B cell (primary cell): Measurements from ENCODE around the gene RAPGEF5. TPM values are rescaled to one million over a fixed set of nuclear protein-coding genes. Genes with fewer than 3 reads are reported as not detected.

ENCODE experiments used
- ATAC-seq: fragments of 200-7000 bp; cut with Tn5 transposase; one replicate; pipeline ENCODE4 v1.10.0; 2021; ENCODE audit warnings: low read depth, mild to moderate bottlenecking, moderate number of reproducible peaks, moderate library complexity
- CTCF ChIA-PET: fragments of 350-600 bp; sonication (Branson Sonifier 250); formaldehyde crosslinking; loops from one replicate; lab custom pipeline; 2021; ENCODE audit warnings: antibody characterized with exemption, inconsistent platforms; lab: Charles Lee
- POLR2A ChIA-PET: fragments of 350-600 bp; sonication (Branson Sonifier 250); formaldehyde crosslinking; loops from one replicate; lab custom pipeline; 2021; ENCODE audit warnings: antibody characterized with exemption; lab: Charles Lee
- DNase-seq: peaks from one replicate; pipeline ENCODE4 v3.0.0; 2013
- H2AFZ ChIP-seq: 2 replicates; pipeline ENCODE4 v1.6.1; 2012; ENCODE audit warnings: mild to moderate bottlenecking, low read depth, low read length; ENCODE audit not compliant: insufficient read depth, poor library complexity, severe bottlenecking
- H3K27ac ChIP-seq, 2 donors: 1 replicate in 1 of 2; 2 replicates in 1 of 2; pipeline ENCODE4 v1.5.1; 2012 to 2013; ENCODE audit warnings: low read length in 2 of 2, mild to moderate bottlenecking in 2 of 2, moderate library complexity in 1 of 2
- H3K27me3 ChIP-seq, 4 experiments: fragments of 200-600 bp in 1 of 4; sonication (generic) in 1 of 4; replicated peaks in 1 of 4; 1 replicate in 2 of 4; 2 replicates in 2 of 4; pipeline versions ENCODE4 v1.6.1 to v1.7.0; 2013 to 2016; ENCODE audit warnings: low read length in 3 of 4, mild to moderate bottlenecking in 2 of 4, mixed read lengths in 1 of 4, moderate library complexity in 1 of 4; ENCODE audit not compliant: insufficient read depth in 4 of 4, control insufficient read depth in 3 of 4; ENCODE audit errors: control extremely low read depth in 1 of 4
- H3K36me3 ChIP-seq, 2 experiments: replicated peaks in 1 of 2; 1 replicate in 1 of 2; 2 replicates in 1 of 2; pipeline versions ENCODE4 v1.6.1 to v1.7.1; 2013; ENCODE audit warnings: low read length in 1 of 2; ENCODE audit not compliant: insufficient read depth in 2 of 2, control insufficient read depth in 1 of 2; ENCODE audit errors: control extremely low read depth in 1 of 2, extremely low read depth in 1 of 2
- H3K4me1 ChIP-seq, 2 donors: fragments of 200-600 bp in 1 of 2; sonication (generic) in 1 of 2; 1 replicate in 1 of 2; 2 replicates in 1 of 2; pipeline versions ENCODE4 v1.5.1 to v1.6.1; 2013 to 2017; ENCODE audit warnings: low read length in 2 of 2; ENCODE audit not compliant: control insufficient read depth in 2 of 2, insufficient read depth in 2 of 2
- H3K4me2 ChIP-seq: replicated peaks from 2 replicates; pipeline ENCODE3; 2012; ENCODE audit warnings: mild to moderate bottlenecking, low read depth, low read length; ENCODE audit not compliant: poor library complexity, severe bottlenecking
- H3K4me3 ChIP-seq, 5 experiments: fragments of 200-600 bp in 1 of 5; sonication (generic) in 1 of 5; 1 replicate in 3 of 5; 2 replicates in 2 of 5; pipeline versions ENCODE4 v1.5.1 to v1.7.0; 2011 to 2016; ENCODE audit warnings: low read length in 4 of 5, mild to moderate bottlenecking in 4 of 5, low read depth in 2 of 5, control low read depth in 1 of 5, moderate library complexity in 1 of 5; ENCODE audit not compliant: insufficient read depth in 1 of 5; ENCODE audit errors: control extremely low read depth in 1 of 5, extremely low read depth in 1 of 5
- H3K79me2 ChIP-seq: fragments of 200-600 bp; sonication (generic); one replicate; pipeline ENCODE4 v1.6.0; 2016; ENCODE audit warnings: low read length; ENCODE audit not compliant: control insufficient read depth, insufficient read depth
- H3K9ac ChIP-seq: fragments of 200-600 bp; sonication (generic); 2 replicates; pipeline ENCODE4 v1.6.1; 2017; ENCODE audit warnings: mild to moderate bottlenecking, low read length, moderate library complexity
- H3K9me3 ChIP-seq, 3 donors: one replicate each; pipeline versions ENCODE4 v1.6.1 to v1.7.1; 2013; ENCODE audit warnings: low read length in 2 of 3; ENCODE audit not compliant: control insufficient read depth in 2 of 3, insufficient read depth in 1 of 3; ENCODE audit errors: control extremely low read depth in 1 of 3
- H4K20me1 ChIP-seq: 2 replicates; pipeline ENCODE4 v1.6.0; 2012; ENCODE audit warnings: mild to moderate bottlenecking, low read length; ENCODE audit not compliant: insufficient read depth, control insufficient read depth, poor library complexity, severe bottlenecking
- H3K27ac Mint-ChIP-seq: one replicate; pipeline ENCODE4 v1.8.0; 2021; ENCODE audit warnings: mixed read lengths
- H3K27me3 Mint-ChIP-seq: one replicate; pipeline ENCODE4 v1.8.0; 2021; ENCODE audit warnings: mixed read lengths
- H3K4me1 Mint-ChIP-seq: one replicate; pipeline ENCODE4 v1.8.0; 2021; ENCODE audit warnings: mixed read lengths
- H3K4me3 Mint-ChIP-seq: one replicate; pipeline ENCODE4 v1.8.0; 2021; ENCODE audit warnings: mixed read lengths
- H3K9me3 Mint-ChIP-seq: one replicate; pipeline ENCODE4 v1.8.0; 2022; ENCODE audit warnings: mixed read lengths; ENCODE audit not compliant: insufficient read depth
- CTCF ChIP-seq: fragments of 200-600 bp; IDR thresholded peaks from one replicate; pipeline ENCODE4 v1.8.0; 2022; ENCODE audit warnings: antibody characterized with exemption, mild to moderate bottlenecking
- EZH2 ChIP-seq: IDR thresholded peaks from 2 replicates; pipeline ENCODE4 v1.6.1; 2012; ENCODE audit warnings: borderline replicate concordance, low read depth, mild to moderate bottlenecking, moderate library complexity, low read length; ENCODE audit not compliant: insufficient read depth, poor library complexity, severe bottlenecking
- WGBS: methylation state at CpG from one replicate; pipeline ENCODE4 v1.1.5; 2013; ENCODE audit warnings: missing lambda C conversion rate; ENCODE audit not compliant: insufficient coverage; 5-methylcytosine and 5-hydroxymethylcytosine counted together
- intact Hi-C: fragments of 100-400 bp; cut with micrococcal nuclease; formaldehyde crosslinking; loops from one replicate; pipeline ENCODE4 v1.10.0; 2022
- polyA plus RNA-seq: library from polyadenylated mRNA; depleted of rRNA; stranded (reverse); fragments of >200 nt; gene quantifications from 2 replicates; pipeline ENCODE4 v1.2.3, GENCODE V29; 2012
- total RNA-seq, 2 donors: library from RNA; stranded (reverse); fragments of 120-200 nt in 1 of 2; gene quantifications; 1 replicate in 1 of 2; 2 replicates in 1 of 2; pipeline versions ENCODE4 v1.2.3 to v1.2.4, GENCODE V29; 2013 to 2022

Gene RAPGEF5
- total and polyA plus RNA-seq, 2 donors (not counting 1 experiment from before 2014, with no cell fraction given): 1.5 to 37.6 TPM

- Histone ChIP-seq H3K4me3 (no peak overlapping the region), H2AFZ (no peak overlapping the region), H3K79me2 (no peaks in the 10 kb centered on the region), H3K4me2 (no peak overlapping the region), H3K36me3 (no peaks in the 10 kb centered on the region), H3K27ac (no peak overlapping the region), H3K9ac (no peak overlapping the region), H3K9me3 (no peaks in the 10 kb centered on the region), H4K20me1 (no peaks in the 10 kb centered on the region), H3K4me1 (no peaks in the 10 kb centered on the region), H3K27me3 (no peaks in the 10 kb centered on the region)
- intact Hi-C loops: no loop called here
- ATAC-seq: no peak
- POLR2A ChIA-PET: interaction anchor here (0.7 kb wide), 1 partner anchor 28 kb away, joined by 3 read pairs; no protein-coding TSS in a partner anchor
- DNase-seq: no peak
- Mint-ChIP-seq H3K4me3 (no peak overlapping the region), H3K27me3 (no peaks in the 10 kb centered on the region), H3K9me3 (peaks cover 2% of the 10 kb centered on the region), H3K27ac (no peak overlapping the region), H3K4me1 (no peaks in the 10 kb centered on the region)
- CTCF ChIA-PET: no interaction called here
- TF ChIP-seq EZH2: no peak
- TF ChIP-seq CTCF: no peak
Observed at GRCh38 chr7:22240904-22241571, 115.9 kb downstream of the RAPGEF5 start.

GRCh38 chr7:22238354-22239311, 118.3 kb downstream of the RAPGEF5 start:
- Histone ChIP-seq H3K36me3 (no peaks in the 10 kb centered on the region), H3K27ac (no peak overlapping the region), H4K20me1 (no peaks in the 10 kb centered on the region), H3K9ac (no peak overlapping the region), H3K79me2 (no peaks in the 10 kb centered on the region), H3K9me3 (no peaks in the 10 kb centered on the region), H3K4me1 (no peaks in the 10 kb centered on the region), H3K4me3 (no peak overlapping the region), H3K4me2 (no peak overlapping the region), H2AFZ (no peak overlapping the region), H3K27me3 (no peaks in the 10 kb centered on the region)
- ChIA-PET POLR2A (no interaction called here), CTCF (no interaction called here)
- H3K9me3 Mint-ChIP-seq: no peaks in the 10 kb centered on the region
- WGBS: 100% methylated on average over 2 of the region's 3 CpGs
- intact Hi-C loops: no loop called here
- no peak for DNase-seq
- H3K27me3 Mint-ChIP-seq: no peaks in the 10 kb centered on the region
- TF ChIP-seq CTCF: no peak
- no peak for TF ChIP-seq EZH2
- H3K4me1 Mint-ChIP-seq: no peaks in the 10 kb centered on the region
- no peak overlapping the region for H3K4me3 Mint-ChIP-seq
- H3K27ac Mint-ChIP-seq: no peak overlapping the region
- ATAC-seq: no peak
